A673 (cell line): ENCODE data around the gene BARHL1.

ENCODE experiments used
- EZH2 ChIP-seq: fragments of 200-600 bp; sonication (generic); IDR thresholded peaks from 2 replicates; pipeline ENCODE4 v1.6.1; 2017; ENCODE audit warnings: borderline replicate concordance, low read depth, mild to moderate bottlenecking, mixed read lengths, antibody characterized with exemption, low read length; ENCODE audit not compliant: poor library complexity, severe bottlenecking
- TF ChIP-seq, protein P1 (sequence below): fragments of 300-800, 200-600 bp; sonication (generic); conservative IDR thresholded peaks from 2 replicates; pipeline ENCODE4 v1.5.1; 2017; ENCODE audit warnings: low read depth, mild to moderate bottlenecking, antibody characterized with exemption, low read length, moderate library complexity, mixed read lengths

DNA sequence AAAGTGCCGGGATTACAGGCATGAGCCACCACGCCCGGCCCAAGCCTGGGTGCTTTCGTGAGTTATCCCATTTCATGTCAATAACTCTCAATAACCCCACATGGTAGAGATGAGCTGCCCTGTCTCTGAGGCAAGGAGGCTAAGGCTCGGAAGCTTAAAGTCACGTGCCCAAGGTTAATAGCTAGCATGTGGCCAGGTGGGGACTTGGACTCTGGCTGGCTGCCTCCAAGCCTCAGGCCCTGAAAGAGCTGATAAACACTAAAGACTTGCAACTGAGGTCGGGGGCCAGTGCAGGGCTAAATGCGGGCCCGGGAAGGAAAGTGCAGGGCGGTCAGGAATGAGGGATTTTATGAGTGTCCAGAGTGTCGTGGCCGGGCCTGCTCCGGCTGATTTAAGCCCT lies 30.9 kb upstream of the BARHL1 start:
- TF ChIP-seq, protein P1, sequence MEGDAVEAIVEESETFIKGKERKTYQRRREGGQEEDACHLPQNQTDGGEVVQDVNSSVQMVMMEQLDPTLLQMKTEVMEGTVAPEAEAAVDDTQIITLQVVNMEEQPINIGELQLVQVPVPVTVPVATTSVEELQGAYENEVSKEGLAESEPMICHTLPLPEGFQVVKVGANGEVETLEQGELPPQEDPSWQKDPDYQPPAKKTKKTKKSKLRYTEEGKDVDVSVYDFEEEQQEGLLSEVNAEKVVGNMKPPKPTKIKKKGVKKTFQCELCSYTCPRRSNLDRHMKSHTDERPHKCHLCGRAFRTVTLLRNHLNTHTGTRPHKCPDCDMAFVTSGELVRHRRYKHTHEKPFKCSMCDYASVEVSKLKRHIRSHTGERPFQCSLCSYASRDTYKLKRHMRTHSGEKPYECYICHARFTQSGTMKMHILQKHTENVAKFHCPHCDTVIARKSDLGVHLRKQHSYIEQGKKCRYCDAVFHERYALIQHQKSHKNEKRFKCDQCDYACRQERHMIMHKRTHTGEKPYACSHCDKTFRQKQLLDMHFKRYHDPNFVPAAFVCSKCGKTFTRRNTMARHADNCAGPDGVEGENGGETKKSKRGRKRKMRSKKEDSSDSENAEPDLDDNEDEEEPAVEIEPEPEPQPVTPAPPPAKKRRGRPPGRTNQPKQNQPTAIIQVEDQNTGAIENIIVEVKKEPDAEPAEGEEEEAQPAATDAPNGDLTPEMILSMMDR, result no peak
- no peak for TF ChIP-seq EZH2
